ENCODE measurements around the gene SUMO3.

The SUMO3 gene

DNA sequence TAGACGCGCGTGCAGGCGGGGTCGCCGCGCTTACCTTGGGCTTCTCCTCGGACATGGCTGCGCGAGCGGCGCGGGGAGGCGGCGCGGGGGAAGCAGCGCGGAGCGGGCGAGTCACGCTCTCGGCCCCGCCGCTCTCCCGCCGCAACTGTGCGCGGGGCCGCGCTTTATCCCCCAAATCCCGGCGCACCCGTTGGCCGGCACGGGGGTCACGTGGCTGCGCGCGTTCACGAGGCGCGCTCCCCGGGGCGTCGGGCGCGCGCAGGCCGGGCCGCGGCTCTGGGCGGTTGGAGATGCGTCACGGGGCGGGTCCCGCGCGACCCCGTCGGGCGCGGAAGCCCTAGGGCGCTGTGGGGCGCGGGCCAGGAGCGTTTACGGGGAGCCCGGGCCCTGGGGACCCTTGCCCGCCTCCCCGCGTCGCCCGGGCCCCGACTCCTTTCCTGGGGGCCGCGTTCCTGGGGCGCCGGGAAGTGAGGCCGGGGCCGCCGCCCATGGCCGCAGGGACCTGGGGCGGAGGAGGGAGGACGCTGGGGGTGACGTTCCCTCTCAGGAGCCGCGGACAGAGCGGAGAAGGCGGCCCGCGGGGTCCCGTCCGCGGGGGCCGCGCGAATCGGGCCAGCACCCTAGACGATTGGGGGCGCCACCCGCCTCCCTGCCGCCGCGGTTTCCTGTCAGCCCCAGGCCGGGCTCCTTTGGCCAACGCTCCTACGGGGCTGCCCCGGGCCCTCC, at the start of gene SUMO3:
SUMO3 (minus strand) TSS at position 149 of the 726 bp plus-strand sequence; CDS start at position 55, 94 bp downstream.
- peak; percentile 65 to 81 for DNase-seq (ENCODE audit: low read depth in 2 of 2)

DNA sequence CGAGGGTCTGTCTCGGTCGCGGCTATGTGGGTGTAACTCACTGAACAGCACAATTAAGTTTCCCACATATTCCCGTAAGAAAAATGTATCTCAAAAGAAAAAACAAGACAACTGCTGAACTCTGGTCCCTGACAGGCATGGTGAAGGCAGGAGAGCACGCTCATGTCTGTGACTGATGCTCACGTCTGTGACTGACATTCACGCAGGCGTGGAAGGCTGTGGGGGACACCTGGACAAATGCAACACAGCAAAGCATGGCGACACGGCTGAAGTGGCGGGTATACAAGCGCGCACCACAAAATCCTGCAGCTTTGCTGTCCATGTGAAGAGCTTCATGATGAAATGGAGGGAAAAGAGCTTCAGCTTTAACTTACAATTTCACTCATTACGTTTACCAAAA, 49.6 kb upstream of the SUMO3 start:
- no peak for DNase-seq (ENCODE audit: low read depth in 2 of 2)

GRCh38 chr21:44866780-44867179, 48.9 kb upstream of the SUMO3 start:
- DNase-seq (ENCODE audit: low read depth in 2 of 2) = no peak

GRCh38 chr21:44865561-44866280, 47.9 kb upstream of the SUMO3 start:
- no peak for DNase-seq (ENCODE audit: low read depth in 2 of 2)

- DNase-seq (ENCODE audit: low read depth in 2 of 2) = no peak
Observed at GRCh38 chr21:44862869-44863685, 45.2 kb upstream of the SUMO3 start.

- no peak for DNase-seq (ENCODE audit: low read depth in 2 of 2)
Observed at GRCh38 chr21:44858791-44859190, 40.9 kb upstream of the SUMO3 start.

DNA sequence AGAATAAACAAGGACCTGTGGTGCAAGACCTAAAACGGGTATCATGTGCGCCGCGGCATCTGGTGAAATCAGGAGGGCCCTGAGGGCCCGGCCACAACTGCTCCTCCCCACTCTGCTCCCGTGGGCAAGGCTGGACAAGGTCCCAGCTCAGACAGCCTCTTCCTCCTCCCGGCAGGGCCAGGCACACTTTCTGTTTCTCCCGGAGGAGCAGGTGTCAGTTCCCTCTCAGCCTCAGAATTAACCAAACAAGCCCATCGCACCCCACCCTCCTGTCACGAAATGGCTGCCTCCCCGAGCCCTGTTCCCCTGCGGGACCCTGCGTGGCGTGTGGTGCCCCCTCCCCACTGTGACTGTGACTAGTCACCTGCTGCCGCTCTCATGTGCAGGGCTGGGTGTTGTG, 40.4 kb upstream of the SUMO3 start:
- no peak for DNase-seq (ENCODE audit: low read depth in 2 of 2)

GRCh38 chr21:44857127-44857892, 39.4 kb upstream of the SUMO3 start:
- DNase-seq (ENCODE audit: low read depth in 2 of 2) = no peak

DNA sequence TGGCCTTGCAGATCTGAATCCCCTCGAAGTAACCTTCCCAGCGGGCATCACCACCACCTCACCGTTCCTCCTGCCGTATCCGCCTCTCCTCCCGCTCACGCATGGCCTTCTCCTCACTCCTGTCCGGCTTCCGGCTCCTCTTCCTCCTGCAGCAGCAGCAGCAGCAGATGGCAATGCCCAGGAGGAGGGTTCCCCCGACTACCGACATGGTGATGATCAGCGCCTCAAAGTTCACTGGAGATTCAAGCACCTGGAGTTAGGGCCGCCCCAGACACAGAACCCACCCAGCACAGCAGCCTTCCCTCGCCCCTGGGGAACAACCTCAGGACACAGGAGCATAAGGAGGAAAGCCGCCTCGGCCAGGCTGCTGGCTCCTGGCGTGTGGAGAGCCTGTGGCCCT, 38.3 kb upstream of the SUMO3 start:
- DNase-seq (ENCODE audit: low read depth in 2 of 2) = no peak

DNA sequence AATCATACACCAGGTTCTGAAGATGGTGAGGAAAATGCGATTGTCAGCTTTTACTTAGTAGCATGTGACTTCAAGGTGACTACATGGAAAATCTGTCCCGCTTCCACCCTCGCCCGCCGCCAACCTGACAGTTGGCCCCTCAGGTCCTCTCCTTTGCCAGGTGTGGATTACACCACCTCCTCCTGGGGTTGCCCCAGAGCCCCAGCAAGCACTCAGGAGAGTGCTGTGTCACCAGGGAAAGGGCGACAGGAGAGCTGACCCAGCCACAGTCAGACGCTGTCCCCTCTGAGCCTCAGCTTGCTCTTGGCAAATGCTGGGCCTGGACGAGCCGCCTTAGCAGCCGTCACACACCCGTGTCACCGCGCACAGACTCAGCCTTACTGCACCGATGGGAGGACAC, 37.7 kb upstream of the SUMO3 start:
- DNase-seq (ENCODE audit: low read depth in 2 of 2) = no peak

GRCh38 chr21:44854664-44855446, 37.0 kb upstream of the SUMO3 start:
- DNase-seq (ENCODE audit: low read depth in 2 of 2) = no peak

DNA sequence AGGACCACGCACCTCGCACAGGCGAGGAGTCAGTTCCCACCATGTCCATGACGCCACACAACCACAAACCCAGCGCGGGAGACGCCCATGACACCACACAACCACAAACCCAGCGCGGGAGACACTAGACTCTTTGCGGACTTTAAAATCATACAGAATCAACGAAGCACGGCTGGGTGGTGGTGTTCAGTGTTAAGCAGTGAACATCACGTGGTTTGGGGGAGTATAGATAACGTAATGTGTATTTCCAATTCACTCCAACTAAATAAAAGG, 36.5 kb upstream of the SUMO3 start:
- no peak for DNase-seq (ENCODE audit: low read depth in 2 of 2)

DNA sequence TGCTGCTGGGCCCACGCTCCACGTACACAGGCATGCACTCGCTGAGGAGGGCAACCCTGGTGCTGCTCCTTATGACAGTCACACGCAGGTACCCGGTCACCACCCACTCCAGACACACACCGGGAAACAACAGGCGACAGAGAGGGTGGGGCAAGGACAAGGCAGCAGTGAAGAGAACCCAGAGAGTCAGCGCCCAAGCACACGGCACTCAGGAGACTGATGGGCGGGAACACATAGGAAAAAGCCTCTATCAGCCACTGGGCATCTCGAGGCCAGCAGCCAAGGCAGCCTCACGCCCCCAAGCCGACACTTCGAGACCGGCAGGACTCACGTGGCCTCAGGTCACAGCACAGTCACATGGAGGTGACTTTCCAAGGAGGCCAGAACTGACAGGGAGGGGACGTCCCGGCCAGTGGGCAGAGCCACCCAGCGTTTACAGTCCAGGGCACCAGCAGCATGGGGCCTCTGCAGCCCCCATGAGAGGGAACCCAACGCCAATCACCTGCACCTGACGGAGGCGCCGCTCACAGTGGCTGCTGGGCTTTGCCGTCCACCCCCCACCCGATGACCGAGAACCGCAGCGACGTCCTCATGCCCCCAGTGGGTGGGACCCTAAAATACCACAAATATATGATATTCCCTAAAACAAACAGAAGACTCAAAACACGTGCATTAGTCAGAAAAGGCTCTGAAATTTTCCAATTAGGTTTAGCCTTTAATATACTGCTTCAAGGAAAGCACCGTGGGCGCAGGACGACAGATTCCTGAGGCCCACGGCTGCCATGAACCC, 35.9 kb upstream of the SUMO3 start:
- DNase-seq (ENCODE audit: low read depth in 2 of 2) = no peak

GRCh38 chr21:44850905-44851657, 33.2 kb upstream of the SUMO3 start:
- no peak for DNase-seq (ENCODE audit: low read depth in 2 of 2)

- no peak for DNase-seq (ENCODE audit: low read depth in 2 of 2)
Observed at GRCh38 chr21:44850208-44850800, 32.4 kb upstream of the SUMO3 start.

- no peak for DNase-seq (ENCODE audit: low read depth in 2 of 2)
Observed at GRCh38 chr21:44849616-44850130, 31.8 kb upstream of the SUMO3 start.

DNA sequence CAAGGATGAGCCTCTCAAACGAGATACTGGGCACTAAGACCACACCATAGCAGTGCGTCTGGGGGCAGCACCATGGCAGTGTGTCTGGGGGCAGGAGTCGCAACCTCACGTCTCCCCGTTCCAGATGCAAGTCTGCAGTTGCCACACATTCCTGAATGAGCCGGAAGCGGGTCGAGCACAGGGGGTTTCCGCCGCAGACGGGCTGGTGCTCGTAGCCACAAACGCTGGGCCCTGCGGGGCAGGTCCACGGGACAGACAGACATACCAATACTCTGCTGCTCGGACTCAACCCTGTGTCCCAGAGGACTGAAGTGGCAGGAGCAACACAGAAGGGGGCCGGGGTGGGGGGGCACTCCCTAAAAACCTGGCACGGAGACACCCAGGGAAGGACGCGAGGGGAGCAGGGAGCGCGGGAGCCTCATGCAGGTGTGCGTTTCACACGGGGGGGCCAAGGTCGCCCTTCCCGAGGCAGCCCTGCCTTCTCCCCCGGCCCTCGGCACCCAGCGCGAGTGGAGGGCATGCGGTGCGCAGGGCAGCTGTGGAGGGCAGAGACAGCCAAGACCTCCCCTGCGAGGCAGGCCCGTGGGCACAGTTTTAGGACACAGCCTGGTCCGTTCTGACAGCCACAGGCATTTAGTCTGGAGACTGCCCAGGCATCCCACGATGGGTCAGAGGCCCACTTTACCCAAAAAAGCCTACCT, 31.1 kb upstream of the SUMO3 start:
- no peak for DNase-seq (ENCODE audit: low read depth in 2 of 2)

DNA sequence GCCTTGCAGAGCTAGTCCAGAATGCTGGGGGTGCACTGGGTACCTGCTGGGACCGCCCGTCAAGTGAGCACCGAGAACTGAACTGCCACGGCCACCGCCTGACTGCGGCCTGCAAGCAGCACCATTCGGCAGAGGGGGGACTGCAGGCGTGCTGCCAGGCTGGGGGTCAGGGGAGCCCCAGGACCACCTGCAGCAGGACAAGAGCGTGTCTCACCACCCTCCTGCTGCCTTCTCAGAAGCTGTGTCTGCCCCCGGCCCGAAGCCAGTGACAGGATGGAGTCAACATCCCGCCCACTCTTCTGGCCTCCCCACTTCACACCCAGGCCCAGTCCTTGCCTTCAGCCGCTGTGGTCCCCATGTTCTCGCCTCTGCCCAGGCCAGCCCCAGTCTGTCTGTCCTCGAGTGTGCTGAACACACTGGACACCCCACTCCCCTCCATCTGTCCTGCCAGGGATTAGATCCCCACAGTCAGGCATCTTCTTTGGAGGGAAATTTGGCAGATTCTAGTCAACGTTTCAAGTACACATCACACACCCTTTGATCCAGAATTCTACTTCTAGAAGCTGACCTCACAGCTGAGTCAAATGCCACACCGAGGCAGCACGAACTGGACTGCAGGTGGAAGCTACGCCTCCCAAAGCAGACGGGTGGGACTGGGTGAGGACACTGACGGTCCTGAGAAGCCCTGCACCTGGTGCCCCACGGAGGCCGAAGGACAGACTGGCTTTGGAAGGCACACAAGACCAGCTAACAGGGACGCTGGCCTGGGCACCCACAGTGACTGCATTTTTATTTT, 29.6 kb upstream of the SUMO3 start:
- no peak for DNase-seq (ENCODE audit: low read depth in 2 of 2)
